HepG2 (cell line): Measurements from ENCODE around the gene PSENEN. TPM values are rescaled to one million over a fixed set of nuclear protein-coding genes. Genes with fewer than 3 reads are reported as not detected.

Experiments
- AHR ChIP-seq: IDR thresholded peaks from 2 replicates; pipeline ENCODE4 v1.6.1; 2018; ENCODE audit warnings: missing genetic modification reagents, missing compliant biosample characterization
- GZF1 ChIP-seq: sonication (generic); formaldehyde crosslinking; IDR thresholded peaks from 2 replicates; pipeline ENCODE4 v1.5.1; 2020; ENCODE audit warnings: mild to moderate bottlenecking, missing genetic modification reagents
- HNRNPH1 ChIP-seq: fragments of 200-400 bp; formaldehyde crosslinking; optimal IDR thresholded peaks from 2 replicates; pipeline ENCODE3; 2017; ENCODE audit warnings: mild to moderate bottlenecking, low read depth, low read length
- JDP2 ChIP-seq: sonication (generic); formaldehyde crosslinking; IDR thresholded peaks from 2 replicates; pipeline ENCODE4 v1.8.1; 2022; ENCODE audit warnings: missing genetic modification reagents, borderline replicate concordance
- KLF11 ChIP-seq: IDR thresholded peaks from 2 replicates; pipeline ENCODE4 v1.6.1; 2016; ENCODE audit warnings: missing compliant biosample characterization
- REL ChIP-seq: sonication (generic); formaldehyde crosslinking; conservative IDR thresholded peaks from 2 replicates; pipeline ENCODE4 v1.8.0; 2022; ENCODE audit warnings: mild to moderate bottlenecking, missing genetic modification reagents, moderate library complexity
- SOX13 ChIP-seq, 3 experiments: fragments of 450-650 bp in 1 of 3; sonication (generic) in 1 of 3; formaldehyde crosslinking in 1 of 3; IDR thresholded peaks in 2 of 3; conservative IDR thresholded peaks in 1 of 3; 2 replicates each; pipeline versions ENCODE4 v1.5.0 to v1.6.1; 2016 to 2020; ENCODE audit warnings: antibody characterized with exemption in 1 of 3, mild to moderate bottlenecking in 1 of 3, missing compliant biosample characterization in 1 of 3, missing genetic modification reagents in 1 of 3, moderate library complexity in 1 of 3
- U2AF1 ChIP-seq: fragments of 200-400 bp; formaldehyde crosslinking; optimal IDR thresholded peaks from 2 replicates; pipeline ENCODE3; 2017; ENCODE audit warnings: mild to moderate bottlenecking, low read depth, low read length
- polyA plus RNA-seq, 8 experiments: library from polyadenylated mRNA; depleted of rRNA in 3 of 8; stranded (reverse) in 7 of 8; unstranded in 1 of 8; fragments of >200 nt; fragmentation: Illumina TruSeq in 4 of 8; extraction: Trizol in 4 of 8; gene quantifications; 2 replicates each; pipeline versions ENCODE4 v1.2.1 to v1.2.3, GENCODE V29; 2011 to 2016; ENCODE audit warnings: low read depth in 4 of 8, missing spikeins in 1 of 8, mixed read lengths in 1 of 8; ENCODE audit not compliant: insufficient read depth in 1 of 8
- total RNA-seq, 5 experiments: library from RNA; depleted of rRNA; stranded (reverse); fragments of >200 nt; fragmentation: Illumina TruSeq; extraction: Trizol; gene quantifications; 2 replicates each; pipeline ENCODE4 v1.2.3, GENCODE V29; 2016; ENCODE audit warnings: low read depth in 1 of 5
- TF ChIP-seq, protein P1 (sequence below): sonication (generic); formaldehyde crosslinking; IDR thresholded peaks from 2 replicates; pipeline ENCODE4 v1.4.0; 2020; ENCODE audit warnings: mild to moderate bottlenecking, missing genetic modification reagents, borderline replicate concordance
- TF ChIP-seq, protein P2 (sequence below): sonication (generic); formaldehyde crosslinking; IDR thresholded peaks from 2 replicates; pipeline ENCODE4 v1.5.1; 2020; ENCODE audit warnings: missing genetic modification reagents, mild to moderate bottlenecking, borderline replicate concordance
- TF ChIP-seq, protein P3 (sequence below): IDR thresholded peaks from 2 replicates; pipeline ENCODE4 v1.6.1; 2012; ENCODE audit warnings: low read length, improper control_type of control experiment
- TF ChIP-seq, protein P4 (sequence below): sonication (generic); formaldehyde crosslinking; IDR thresholded peaks from 2 replicates; pipeline ENCODE4 v1.4.0; 2020; ENCODE audit warnings: missing genetic modification reagents, borderline replicate concordance

The PSENEN gene
- total and polyA plus RNA-seq, 2 of the 13 experiments (the other 11 are each of a cell fraction or from before 2014, with no cell fraction given), result 16.9 to 34.2 TPM

DNA sequence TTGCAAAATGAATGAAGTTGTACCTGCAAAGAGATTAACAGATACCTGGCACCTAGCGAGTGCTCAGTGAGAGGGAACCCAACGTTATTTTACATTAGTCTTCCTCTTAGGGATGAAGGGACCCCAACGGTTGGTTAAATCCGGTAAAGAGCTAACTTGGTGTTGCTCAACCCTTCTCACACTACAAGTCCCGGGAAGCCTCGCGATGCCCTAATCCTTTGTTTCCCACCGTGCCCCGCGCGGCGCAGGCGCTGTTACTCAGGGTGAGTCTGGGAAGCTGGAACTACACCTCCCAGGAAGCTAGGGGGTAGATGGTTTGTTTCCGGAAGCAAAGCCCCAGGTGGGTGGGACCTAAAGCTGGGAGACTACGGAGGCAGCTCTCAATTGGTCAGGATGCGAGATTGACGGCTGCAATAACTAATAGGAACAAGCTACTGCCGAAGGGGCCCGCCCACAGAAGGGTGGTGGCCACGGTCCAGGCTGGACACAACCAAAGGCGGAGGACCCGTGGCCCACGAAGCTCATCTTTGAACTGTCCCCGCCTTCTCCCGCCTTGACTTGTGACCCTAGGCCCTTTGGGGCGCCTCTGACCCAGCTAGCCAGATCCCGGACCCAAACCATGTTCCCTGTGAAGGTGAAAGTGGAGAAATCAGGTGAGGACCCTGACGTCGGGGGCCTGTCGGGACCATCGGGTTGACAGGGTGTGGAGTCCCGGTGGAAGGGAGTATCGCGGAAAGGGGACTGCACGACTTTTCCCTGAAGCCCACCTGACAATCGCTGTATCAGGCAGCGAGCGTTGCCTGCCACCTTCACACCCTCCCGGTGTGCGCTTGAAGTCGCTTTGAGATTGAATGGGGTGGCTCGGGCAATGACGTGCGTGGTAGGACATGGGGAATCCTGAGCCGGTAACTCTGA lies 2.9 kb downstream of the PSENEN start, which contains the start of gene LIN37 (continued):
- TF ChIP-seq U2AF1, result peak; percentile 59
- TF ChIP-seq SOX13 (IDR thresholded peaks at IDR 0.05), result no peak; the same call in 1 of the 2 replicates
- peak in 1 of 2 experiments; percentile 22; a peak in 1 of 4 replicates for TF ChIP-seq SOX13 (CRISPR knock-in tag; conservative IDR thresholded peaks at IDR 0.05 in 1 of 2, IDR thresholded peaks at IDR 0.05 in 1 of 2)
- no peak; the same call in 1 of the 2 replicates for TF ChIP-seq KLF11 (CRISPR knock-in tag)
- TF ChIP-seq, protein P1, sequence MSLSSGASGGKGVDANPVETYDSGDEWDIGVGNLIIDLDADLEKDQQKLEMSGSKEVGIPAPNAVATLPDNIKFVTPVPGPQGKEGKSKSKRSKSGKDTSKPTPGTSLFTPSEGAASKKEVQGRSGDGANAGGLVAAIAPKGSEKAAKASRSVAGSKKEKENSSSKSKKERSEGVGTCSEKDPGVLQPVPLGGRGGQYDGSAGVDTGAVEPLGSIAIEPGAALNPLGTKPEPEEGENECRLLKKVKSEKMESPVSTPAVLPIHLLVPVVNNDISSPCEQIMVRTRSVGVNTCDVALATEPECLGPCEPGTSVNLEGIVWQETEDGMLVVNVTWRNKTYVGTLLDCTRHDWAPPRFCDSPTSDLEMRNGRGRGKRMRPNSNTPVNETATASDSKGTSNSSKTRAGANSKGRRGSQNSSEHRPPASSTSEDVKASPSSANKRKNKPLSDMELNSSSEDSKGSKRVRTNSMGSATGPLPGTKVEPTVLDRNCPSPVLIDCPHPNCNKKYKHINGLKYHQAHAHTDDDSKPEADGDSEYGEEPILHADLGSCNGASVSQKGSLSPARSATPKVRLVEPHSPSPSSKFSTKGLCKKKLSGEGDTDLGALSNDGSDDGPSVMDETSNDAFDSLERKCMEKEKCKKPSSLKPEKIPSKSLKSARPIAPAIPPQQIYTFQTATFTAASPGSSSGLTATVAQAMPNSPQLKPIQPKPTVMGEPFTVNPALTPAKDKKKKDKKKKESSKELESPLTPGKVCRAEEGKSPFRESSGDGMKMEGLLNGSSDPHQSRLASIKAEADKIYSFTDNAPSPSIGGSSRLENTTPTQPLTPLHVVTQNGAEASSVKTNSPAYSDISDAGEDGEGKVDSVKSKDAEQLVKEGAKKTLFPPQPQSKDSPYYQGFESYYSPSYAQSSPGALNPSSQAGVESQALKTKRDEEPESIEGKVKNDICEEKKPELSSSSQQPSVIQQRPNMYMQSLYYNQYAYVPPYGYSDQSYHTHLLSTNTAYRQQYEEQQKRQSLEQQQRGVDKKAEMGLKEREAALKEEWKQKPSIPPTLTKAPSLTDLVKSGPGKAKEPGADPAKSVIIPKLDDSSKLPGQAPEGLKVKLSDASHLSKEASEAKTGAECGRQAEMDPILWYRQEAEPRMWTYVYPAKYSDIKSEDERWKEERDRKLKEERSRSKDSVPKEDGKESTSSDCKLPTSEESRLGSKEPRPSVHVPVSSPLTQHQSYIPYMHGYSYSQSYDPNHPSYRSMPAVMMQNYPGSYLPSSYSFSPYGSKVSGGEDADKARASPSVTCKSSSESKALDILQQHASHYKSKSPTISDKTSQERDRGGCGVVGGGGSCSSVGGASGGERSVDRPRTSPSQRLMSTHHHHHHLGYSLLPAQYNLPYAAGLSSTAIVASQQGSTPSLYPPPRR, result peak; percentile 42; the same call in 1 of the 2 replicates
- TF ChIP-seq, protein P2, sequence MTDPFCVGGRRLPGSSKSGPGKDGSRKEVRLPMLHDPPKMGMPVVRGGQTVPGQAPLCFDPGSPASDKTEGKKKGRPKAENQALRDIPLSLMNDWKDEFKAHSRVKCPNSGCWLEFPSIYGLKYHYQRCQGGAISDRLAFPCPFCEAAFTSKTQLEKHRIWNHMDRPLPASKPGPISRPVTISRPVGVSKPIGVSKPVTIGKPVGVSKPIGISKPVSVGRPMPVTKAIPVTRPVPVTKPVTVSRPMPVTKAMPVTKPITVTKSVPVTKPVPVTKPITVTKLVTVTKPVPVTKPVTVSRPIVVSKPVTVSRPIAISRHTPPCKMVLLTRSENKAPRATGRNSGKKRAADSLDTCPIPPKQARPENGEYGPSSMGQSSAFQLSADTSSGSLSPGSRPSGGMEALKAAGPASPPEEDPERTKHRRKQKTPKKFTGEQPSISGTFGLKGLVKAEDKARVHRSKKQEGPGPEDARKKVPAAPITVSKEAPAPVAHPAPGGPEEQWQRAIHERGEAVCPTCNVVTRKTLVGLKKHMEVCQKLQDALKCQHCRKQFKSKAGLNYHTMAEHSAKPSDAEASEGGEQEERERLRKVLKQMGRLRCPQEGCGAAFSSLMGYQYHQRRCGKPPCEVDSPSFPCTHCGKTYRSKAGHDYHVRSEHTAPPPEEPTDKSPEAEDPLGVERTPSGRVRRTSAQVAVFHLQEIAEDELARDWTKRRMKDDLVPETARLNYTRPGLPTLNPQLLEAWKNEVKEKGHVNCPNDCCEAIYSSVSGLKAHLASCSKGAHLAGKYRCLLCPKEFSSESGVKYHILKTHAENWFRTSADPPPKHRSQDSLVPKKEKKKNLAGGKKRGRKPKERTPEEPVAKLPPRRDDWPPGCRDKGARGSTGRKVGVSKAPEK (CRISPR knock-in tag), result no peak
- TF ChIP-seq GZF1 (CRISPR knock-in tag), result 0 out of 2 replicates have a peak, but pooled peaks have one; percentile 41
- TF ChIP-seq HNRNPH1, result no peak
- TF ChIP-seq, protein P3, sequence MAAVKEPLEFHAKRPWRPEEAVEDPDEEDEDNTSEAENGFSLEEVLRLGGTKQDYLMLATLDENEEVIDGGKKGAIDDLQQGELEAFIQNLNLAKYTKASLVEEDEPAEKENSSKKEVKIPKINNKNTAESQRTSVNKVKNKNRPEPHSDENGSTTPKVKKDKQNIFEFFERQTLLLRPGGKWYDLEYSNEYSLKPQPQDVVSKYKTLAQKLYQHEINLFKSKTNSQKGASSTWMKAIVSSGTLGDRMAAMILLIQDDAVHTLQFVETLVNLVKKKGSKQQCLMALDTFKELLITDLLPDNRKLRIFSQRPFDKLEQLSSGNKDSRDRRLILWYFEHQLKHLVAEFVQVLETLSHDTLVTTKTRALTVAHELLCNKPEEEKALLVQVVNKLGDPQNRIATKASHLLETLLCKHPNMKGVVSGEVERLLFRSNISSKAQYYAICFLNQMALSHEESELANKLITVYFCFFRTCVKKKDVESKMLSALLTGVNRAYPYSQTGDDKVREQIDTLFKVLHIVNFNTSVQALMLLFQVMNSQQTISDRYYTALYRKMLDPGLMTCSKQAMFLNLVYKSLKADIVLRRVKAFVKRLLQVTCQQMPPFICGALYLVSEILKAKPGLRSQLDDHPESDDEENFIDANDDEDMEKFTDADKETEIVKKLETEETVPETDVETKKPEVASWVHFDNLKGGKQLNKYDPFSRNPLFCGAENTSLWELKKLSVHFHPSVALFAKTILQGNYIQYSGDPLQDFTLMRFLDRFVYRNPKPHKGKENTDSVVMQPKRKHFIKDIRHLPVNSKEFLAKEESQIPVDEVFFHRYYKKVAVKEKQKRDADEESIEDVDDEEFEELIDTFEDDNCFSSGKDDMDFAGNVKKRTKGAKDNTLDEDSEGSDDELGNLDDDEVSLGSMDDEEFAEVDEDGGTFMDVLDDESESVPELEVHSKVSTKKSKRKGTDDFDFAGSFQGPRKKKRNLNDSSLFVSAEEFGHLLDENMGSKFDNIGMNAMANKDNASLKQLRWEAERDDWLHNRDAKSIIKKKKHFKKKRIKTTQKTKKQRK, result peak; percentile 48; the same call in 1 of the 2 replicates
- TF ChIP-seq AHR (CRISPR knock-in tag), result no peak
- no peak for TF ChIP-seq JDP2 (CRISPR knock-in tag)
- TF ChIP-seq, protein P4, sequence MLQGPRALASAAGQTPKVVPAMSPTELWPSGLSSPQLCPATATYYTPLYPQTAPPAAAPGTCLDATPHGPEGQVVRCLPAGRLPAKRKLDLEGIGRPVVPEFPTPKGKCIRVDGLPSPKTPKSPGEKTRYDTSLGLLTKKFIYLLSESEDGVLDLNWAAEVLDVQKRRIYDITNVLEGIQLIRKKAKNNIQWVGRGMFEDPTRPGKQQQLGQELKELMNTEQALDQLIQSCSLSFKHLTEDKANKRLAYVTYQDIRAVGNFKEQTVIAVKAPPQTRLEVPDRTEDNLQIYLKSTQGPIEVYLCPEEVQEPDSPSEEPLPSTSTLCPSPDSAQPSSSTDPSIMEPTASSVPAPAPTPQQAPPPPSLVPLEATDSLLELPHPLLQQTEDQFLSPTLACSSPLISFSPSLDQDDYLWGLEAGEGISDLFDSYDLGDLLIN (CRISPR knock-in tag), result no peak
- TF ChIP-seq REL (CRISPR knock-in tag), result no peak
